Measurements from ENCODE around the gene ANKIB1. TPM values are rescaled to one million over a fixed set of nuclear protein-coding genes. Genes with fewer than 3 reads are reported as not detected.

Gene ANKIB1
- total and polyA plus RNA-seq, 2 donors (not counting 1 experiment from before 2014, with no cell fraction given): 53.4 to 60.4 TPM

- Histone ChIP-seq H3K9ac (ENCODE audit: insufficient read depth, low read length) (no peak overlapping the region), H3K9me3 (ENCODE audit: control insufficient read depth, insufficient read depth, low read depth, low read length) (no peaks in the 10 kb centered on the region), H3K36me3 (ENCODE audit: control insufficient read depth, insufficient read depth, low read length) (peaks cover 2% of the 10 kb centered on the region), H3K27me3 (ENCODE audit: control insufficient read depth, insufficient read depth, low read length) (no peaks in the 10 kb centered on the region), H3K4me1 (ENCODE audit: control insufficient read depth, extremely low read depth, insufficient read depth, low read length) (no peaks in the 10 kb centered on the region), H2AFZ (ENCODE audit: low read length) (no peak overlapping the region), H3K27ac (ENCODE audit: insufficient read depth, low read length) (no peak overlapping the region), H3K4me2 (ENCODE audit: extremely low read depth, insufficient read depth, low read length) (no peak overlapping the region), H3K4me3 (replicated peaks in 1 of 4; ENCODE audit: control extremely low read depth in 1 of 4, insufficient read depth in 1 of 4, low read depth in 3 of 4, low read length in 4 of 4) (no peak overlapping the region), H3K79me2 (ENCODE audit: control insufficient read depth, insufficient read depth, low read length) (no peaks in the 10 kb centered on the region), H4K20me1 (ENCODE audit: control insufficient read depth, extremely low read depth, insufficient read depth, low read length) (no peaks in the 10 kb centered on the region)
- DNase-seq (ENCODE audit: low read depth in 2 of 2): no peak
- no peak for TF ChIP-seq CTCF (conservative IDR thresholded peaks at IDR 0.05 in 1 of 2, IDR thresholded peaks at IDR 0.05 in 1 of 2; ENCODE audit: low read depth in 1 of 2, low read length in 2 of 2)
- TF ChIP-seq EZH2 (IDR thresholded peaks at IDR 0.05; ENCODE audit: low read length, missing control alignments): no peak
Observed at GRCh38 chr7:92391071-92391470, 145.3 kb downstream of the ANKIB1 start.

GRCh38 chr7:92397542-92397941, 151.8 kb downstream of the ANKIB1 start:
- Histone ChIP-seq H3K4me2 (ENCODE audit: extremely low read depth, insufficient read depth, low read length) (no peak overlapping the region), H3K9me3 (ENCODE audit: control insufficient read depth, insufficient read depth, low read depth, low read length) (no peaks in the 10 kb centered on the region), H2AFZ (ENCODE audit: low read length) (no peak overlapping the region), H3K4me3 (replicated peaks in 1 of 4; ENCODE audit: control extremely low read depth in 1 of 4, insufficient read depth in 1 of 4, low read depth in 3 of 4, low read length in 4 of 4) (no peak overlapping the region), H3K27me3 (ENCODE audit: control insufficient read depth, insufficient read depth, low read length) (no peaks in the 10 kb centered on the region), H3K36me3 (ENCODE audit: control insufficient read depth, insufficient read depth, low read length) (peaks cover 7% of the 10 kb centered on the region), H4K20me1 (ENCODE audit: control insufficient read depth, extremely low read depth, insufficient read depth, low read length) (no peaks in the 10 kb centered on the region), H3K27ac (ENCODE audit: insufficient read depth, low read length) (no peak overlapping the region), H3K79me2 (ENCODE audit: control insufficient read depth, insufficient read depth, low read length) (no peaks in the 10 kb centered on the region), H3K4me1 (ENCODE audit: control insufficient read depth, extremely low read depth, insufficient read depth, low read length) (no peaks in the 10 kb centered on the region), H3K9ac (ENCODE audit: insufficient read depth, low read length) (no peak overlapping the region)
- DNase-seq (ENCODE audit: low read depth in 2 of 2): no peak
- TF ChIP-seq EZH2 (IDR thresholded peaks at IDR 0.05; ENCODE audit: low read length, missing control alignments) (no peak), CTCF (conservative IDR thresholded peaks at IDR 0.05 in 1 of 2, IDR thresholded peaks at IDR 0.05 in 1 of 2; ENCODE audit: low read depth in 1 of 2, low read length in 2 of 2) (no peak)

GRCh38 chr7:92400013-92400412, 154.2 kb downstream of the ANKIB1 start:
- H3K79me2 ChIP-seq (ENCODE audit: control insufficient read depth, insufficient read depth, low read length): no peaks in the 10 kb centered on the region
- no peak overlapping the region for H2AFZ ChIP-seq (ENCODE audit: low read length)
- no peak for DNase-seq (ENCODE audit: low read depth in 2 of 2)
- H4K20me1 ChIP-seq (ENCODE audit: control insufficient read depth, extremely low read depth, insufficient read depth, low read length): no peaks in the 10 kb centered on the region
- no peak overlapping the region for H3K4me2 ChIP-seq (ENCODE audit: extremely low read depth, insufficient read depth, low read length)
- TF ChIP-seq EZH2 (IDR thresholded peaks at IDR 0.05; ENCODE audit: low read length, missing control alignments) (no peak), CTCF (conservative IDR thresholded peaks at IDR 0.05 in 1 of 2, IDR thresholded peaks at IDR 0.05 in 1 of 2; ENCODE audit: low read depth in 1 of 2, low read length in 2 of 2) (no peak)
- H3K36me3 ChIP-seq (ENCODE audit: control insufficient read depth, insufficient read depth, low read length): peaks cover 7% of the 10 kb centered on the region
- H3K9me3 ChIP-seq (ENCODE audit: control insufficient read depth, insufficient read depth, low read depth, low read length): no peaks in the 10 kb centered on the region
- H3K27ac ChIP-seq (ENCODE audit: insufficient read depth, low read length): no peak overlapping the region
- no peak overlapping the region for H3K9ac ChIP-seq (ENCODE audit: insufficient read depth, low read length)
- H3K4me3 ChIP-seq (replicated peaks in 1 of 4; ENCODE audit: control extremely low read depth in 1 of 4, insufficient read depth in 1 of 4, low read depth in 3 of 4, low read length in 4 of 4): no peak overlapping the region
- H3K4me1 ChIP-seq (ENCODE audit: control insufficient read depth, extremely low read depth, insufficient read depth, low read length): no peaks in the 10 kb centered on the region
- H3K27me3 ChIP-seq (ENCODE audit: control insufficient read depth, insufficient read depth, low read length): no peaks in the 10 kb centered on the region
